Parathyroid adenoma (tissue), 2 donors: ENCODE measurements around the gene IFFO2.

Experiments
- H2AFZ ChIP-seq: fragments of 300-600 bp; sonication (generic); one replicate; pipeline ENCODE4 v1.7.0; 2017; ENCODE audit warnings: antibody characterized with exemption, mild to moderate bottlenecking
- H3K27ac ChIP-seq: fragments of 300-600 bp; sonication (generic); one replicate; pipeline ENCODE4 v1.7.0; 2017
- H3K27me3 ChIP-seq: fragments of 300-600 bp; sonication (generic); one replicate; pipeline ENCODE4 v1.7.0; 2017; ENCODE audit warnings: low read length; ENCODE audit not compliant: control insufficient read depth, insufficient read depth
- H3K36me3 ChIP-seq: fragments of 300-600 bp; sonication (generic); one replicate; pipeline ENCODE4 v1.7.0; 2017; ENCODE audit warnings: low read length; ENCODE audit not compliant: control insufficient read depth, insufficient read depth
- H3K4me1 ChIP-seq: fragments of 300-600 bp; sonication (generic); one replicate; pipeline ENCODE4 v1.7.0; 2017; ENCODE audit warnings: control low read depth
- H3K4me2 ChIP-seq: fragments of 300-600 bp; sonication (generic); one replicate; pipeline ENCODE4 v1.7.0; 2017; ENCODE audit warnings: low read length
- H3K4me3 ChIP-seq: fragments of 300-600 bp; sonication (generic); one replicate; pipeline ENCODE4 v1.7.0; 2017; ENCODE audit warnings: low read depth, low read length
- H3K79me2 ChIP-seq: fragments of 300-600 bp; sonication (generic); one replicate; pipeline ENCODE4 v1.7.0; 2017; ENCODE audit warnings: control low read depth
- H3K9ac ChIP-seq: fragments of 300-600 bp; sonication (generic); one replicate; pipeline ENCODE4 v1.7.0; 2017; ENCODE audit warnings: mild to moderate bottlenecking
- H3K9me3 ChIP-seq: fragments of 300-600 bp; sonication (generic); one replicate; pipeline ENCODE4 v1.7.0; 2017; ENCODE audit warnings: low read length; ENCODE audit not compliant: control insufficient read depth
- CTCF ChIP-seq: fragments of 300-600 bp; sonication (generic); IDR thresholded peaks from one replicate; pipeline ENCODE4 v1.7.0; 2017; ENCODE audit warnings: antibody characterized with exemption, mild to moderate bottlenecking
- donor health status: primary hyperparathyroidism.

The IFFO2 gene

GRCh38 chr1:18978706-18979105, 22.2 kb upstream of the IFFO2 start:
- H3K9me3 ChIP-seq = no peaks in the 10 kb centered on the region
- TF ChIP-seq CTCF = no peak
- H3K36me3 ChIP-seq = no peaks in the 10 kb centered on the region
- no peaks in the 10 kb centered on the region for H3K27me3 ChIP-seq
- H3K27ac ChIP-seq = no peak overlapping the region
- no peak overlapping the region for H3K4me3 ChIP-seq
- H3K79me2 ChIP-seq = no peaks in the 10 kb centered on the region
- no peak overlapping the region for H3K4me2 ChIP-seq
- H3K9ac ChIP-seq = no peak overlapping the region
- no peaks in the 10 kb centered on the region for H3K4me1 ChIP-seq
- H2AFZ ChIP-seq = no peak overlapping the region

GRCh38 chr1:18977428-18977827, 21.0 kb upstream of the IFFO2 start:
- no peak for TF ChIP-seq CTCF
- Histone ChIP-seq H3K9ac (no peak overlapping the region), H3K4me3 (no peak overlapping the region), H3K4me1 (no peaks in the 10 kb centered on the region), H3K36me3 (no peaks in the 10 kb centered on the region), H3K79me2 (no peaks in the 10 kb centered on the region), H2AFZ (no peak overlapping the region), H3K27me3 (no peaks in the 10 kb centered on the region), H3K9me3 (no peaks in the 10 kb centered on the region), H3K4me2 (no peak overlapping the region), H3K27ac (no peak overlapping the region)

GRCh38 chr1:18976096-18976495, 19.6 kb upstream of the IFFO2 start:
- Histone ChIP-seq H3K4me2 (no peak overlapping the region), H3K9ac (no peak overlapping the region), H3K79me2 (no peaks in the 10 kb centered on the region), H3K4me3 (no peak overlapping the region), H3K36me3 (no peaks in the 10 kb centered on the region), H3K4me1 (no peaks in the 10 kb centered on the region), H3K9me3 (no peaks in the 10 kb centered on the region), H3K27me3 (no peaks in the 10 kb centered on the region), H3K27ac (no peak overlapping the region), H2AFZ (no peak overlapping the region)
- no peak for TF ChIP-seq CTCF

- TF ChIP-seq CTCF = no peak
Measured at GRCh38 chr1:18974606-18975005, 18.1 kb upstream of the IFFO2 start.

GRCh38 chr1:18974005-18974404, 17.5 kb upstream of the IFFO2 start:
- Histone ChIP-seq H3K4me1 (no peaks in the 10 kb centered on the region), H3K27me3 (no peaks in the 10 kb centered on the region), H2AFZ (no peak overlapping the region), H3K79me2 (no peaks in the 10 kb centered on the region), H3K9ac (no peak overlapping the region), H3K4me3 (no peak overlapping the region), H3K36me3 (no peaks in the 10 kb centered on the region), H3K9me3 (no peaks in the 10 kb centered on the region), H3K4me2 (no peak overlapping the region), H3K27ac (no peak overlapping the region)
- TF ChIP-seq CTCF = no peak

More at GRCh38 chr1:18974606-18975005, 18.1 kb upstream of the IFFO2 start:
- Histone ChIP-seq H2AFZ (no peak overlapping the region), H3K79me2 (no peaks in the 10 kb centered on the region), H3K4me1 (no peaks in the 10 kb centered on the region), H3K4me2 (no peak overlapping the region), H3K9ac (no peak overlapping the region), H3K9me3 (no peaks in the 10 kb centered on the region), H3K27ac (no peak overlapping the region), H3K27me3 (no peaks in the 10 kb centered on the region), H3K4me3 (no peak overlapping the region), H3K36me3 (no peaks in the 10 kb centered on the region)
